AG04450 (cell line): ENCODE measurements around the gene MASTL. TPM values are rescaled to one million over a fixed set of nuclear protein-coding genes. Genes with fewer than 3 reads are reported as not detected.

Experiments
- CTCF ChIA-PET: fragments of 300-600, 350-600 bp; formaldehyde crosslinking; extraction: SDS; loops from one replicate; lab custom pipeline; 2022; ENCODE audit warnings: antibody characterized with exemption, inconsistent platforms; lab: Charles Lee
- POLR2A ChIA-PET: fragments of 350-600 bp; formaldehyde crosslinking; extraction: SDS; loops from one replicate; lab custom pipeline; 2021; ENCODE audit warnings: antibody characterized with exemption, inconsistent platforms; lab: Yijun Ruan, JAX
- DNase-seq: peaks from one replicate; pipeline ENCODE4 v3.0.0-alpha.2; 2011; ENCODE audit warnings: low read depth, low spot score
- H3K27ac ChIP-seq: one replicate; pipeline ENCODE4 v1.5.1; 2012; ENCODE audit warnings: low read depth, low read length, control low read depth
- H3K27me3 ChIP-seq: one replicate; pipeline ENCODE4 v1.6.0; 2012; ENCODE audit warnings: low read length; ENCODE audit not compliant: control insufficient read depth, insufficient read depth
- H3K4me3 ChIP-seq: 2 replicates; pipeline ENCODE4 v1.5.1; 2011; ENCODE audit warnings: mild to moderate bottlenecking, low read depth, low read length, control low read depth
- H3K9me3 ChIP-seq: 2 replicates; pipeline ENCODE4 v1.5.1; 2012; ENCODE audit warnings: low read length; ENCODE audit not compliant: control insufficient read depth, insufficient read depth
- polyA plus RNA-seq: library from polyadenylated mRNA; depleted of rRNA; stranded (reverse); fragments of >200 nt; gene quantifications from 2 replicates; pipeline ENCODE4 v1.2.3, GENCODE V29; 2011
- TF ChIP-seq, protein P1 (sequence below): IDR thresholded peaks from 2 replicates; pipeline ENCODE4 v1.5.1; 2011; ENCODE audit warnings: low read depth, low read length, control low read depth, inconsistent platforms

Gene MASTL
- polyA plus RNA-seq, 1 experiment: 4.6 TPM

DNA sequence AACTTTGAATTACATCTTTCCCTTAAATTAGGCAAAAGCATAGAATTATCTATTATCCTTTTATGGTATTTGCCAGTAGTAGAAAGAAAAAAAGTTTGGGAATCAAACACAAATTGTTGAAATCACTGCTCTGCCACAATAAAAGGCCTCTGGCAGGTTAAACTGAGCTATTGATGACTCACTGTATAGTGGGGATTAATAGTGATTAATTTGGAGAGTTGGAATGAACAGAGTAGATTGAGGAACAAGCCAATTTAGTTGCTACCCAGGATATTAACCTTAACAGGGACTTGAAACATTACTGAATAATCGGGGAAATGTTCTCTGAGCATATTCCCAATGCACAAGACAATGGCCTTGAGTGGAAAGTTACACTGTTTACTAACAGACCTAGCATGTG, 33.1 kb downstream of the MASTL start:
- Histone ChIP-seq H3K27ac (no peak overlapping the region), H3K9me3 (no peaks in the 10 kb centered on the region)

DNA sequence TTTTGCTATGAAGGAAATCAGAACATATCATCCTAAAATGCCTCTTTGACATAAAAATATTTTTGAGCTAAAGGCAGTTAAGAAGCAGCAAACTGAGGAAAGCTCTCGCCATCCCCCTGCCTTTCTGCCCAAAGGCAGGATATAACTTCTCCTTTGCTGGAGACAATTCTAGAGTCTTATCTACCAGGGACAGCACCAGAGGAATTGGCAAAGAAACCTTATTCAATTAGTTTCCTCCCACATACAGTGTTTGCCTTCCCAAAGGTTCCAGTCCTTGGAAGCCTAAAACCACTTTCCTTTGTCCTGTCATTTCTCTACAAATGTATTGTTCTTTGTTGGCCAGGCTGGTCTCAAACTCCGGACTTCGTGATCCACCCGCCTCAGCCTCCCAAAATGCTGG, 33.7 kb downstream of the MASTL start:
- H3K9me3 ChIP-seq: no peaks in the 10 kb centered on the region
- POLR2A ChIA-PET: no interaction called here
- H3K27me3 ChIP-seq: no peaks in the 10 kb centered on the region
- H3K4me3 ChIP-seq: no peak overlapping the region
- CTCF ChIA-PET: interaction anchor here (1.2 kb wide), 1 partner anchor 33 kb away, joined by 3 read pairs; no protein-coding TSS in a partner anchor
- DNase-seq: no peak
- H3K27ac ChIP-seq: no peak overlapping the region
- TF ChIP-seq, protein P1, sequence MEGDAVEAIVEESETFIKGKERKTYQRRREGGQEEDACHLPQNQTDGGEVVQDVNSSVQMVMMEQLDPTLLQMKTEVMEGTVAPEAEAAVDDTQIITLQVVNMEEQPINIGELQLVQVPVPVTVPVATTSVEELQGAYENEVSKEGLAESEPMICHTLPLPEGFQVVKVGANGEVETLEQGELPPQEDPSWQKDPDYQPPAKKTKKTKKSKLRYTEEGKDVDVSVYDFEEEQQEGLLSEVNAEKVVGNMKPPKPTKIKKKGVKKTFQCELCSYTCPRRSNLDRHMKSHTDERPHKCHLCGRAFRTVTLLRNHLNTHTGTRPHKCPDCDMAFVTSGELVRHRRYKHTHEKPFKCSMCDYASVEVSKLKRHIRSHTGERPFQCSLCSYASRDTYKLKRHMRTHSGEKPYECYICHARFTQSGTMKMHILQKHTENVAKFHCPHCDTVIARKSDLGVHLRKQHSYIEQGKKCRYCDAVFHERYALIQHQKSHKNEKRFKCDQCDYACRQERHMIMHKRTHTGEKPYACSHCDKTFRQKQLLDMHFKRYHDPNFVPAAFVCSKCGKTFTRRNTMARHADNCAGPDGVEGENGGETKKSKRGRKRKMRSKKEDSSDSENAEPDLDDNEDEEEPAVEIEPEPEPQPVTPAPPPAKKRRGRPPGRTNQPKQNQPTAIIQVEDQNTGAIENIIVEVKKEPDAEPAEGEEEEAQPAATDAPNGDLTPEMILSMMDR: no peak

More for the DNA sequence above, 33.1 kb downstream of the MASTL start:
- TF ChIP-seq, protein P1: no peak
- DNase-seq: no peak
- Histone ChIP-seq H3K4me3 (no peak overlapping the region), H3K27me3 (no peaks in the 10 kb centered on the region)
- POLR2A ChIA-PET: no interaction called here
- CTCF ChIA-PET: interaction anchor here (1.0 to 1.2 kb wide), 2 partner anchors 34 to 35 kb away, joined by 3 to 4 read pairs; no protein-coding TSS in a partner anchor

DNA sequence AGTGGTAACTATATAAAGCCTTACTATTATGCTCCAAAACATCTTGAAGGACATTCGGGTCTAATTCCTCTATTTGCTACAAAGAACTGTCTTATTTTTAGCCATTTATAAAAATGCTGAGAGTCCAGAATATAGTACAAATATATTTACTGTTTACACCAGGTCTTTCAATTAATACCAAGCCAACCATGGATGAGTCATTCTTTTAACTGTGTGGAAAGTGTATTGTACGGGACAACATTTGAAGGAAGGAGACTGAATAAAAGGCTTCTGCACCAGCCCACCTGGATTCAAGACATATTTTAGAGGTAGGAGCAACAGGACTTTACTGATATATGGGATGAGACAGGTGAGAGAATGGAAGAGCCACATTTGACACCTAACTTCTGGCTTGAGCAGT, 35.4 kb downstream of the MASTL start:
- H3K27me3 ChIP-seq: no peaks in the 10 kb centered on the region
- no peak overlapping the region for H3K27ac ChIP-seq
- DNase-seq: no peak
- no peak overlapping the region for H3K4me3 ChIP-seq
- TF ChIP-seq, protein P1: no peak
- ChIA-PET CTCF (no interaction called here), POLR2A (no interaction called here)
- no peaks in the 10 kb centered on the region for H3K9me3 ChIP-seq

DNA sequence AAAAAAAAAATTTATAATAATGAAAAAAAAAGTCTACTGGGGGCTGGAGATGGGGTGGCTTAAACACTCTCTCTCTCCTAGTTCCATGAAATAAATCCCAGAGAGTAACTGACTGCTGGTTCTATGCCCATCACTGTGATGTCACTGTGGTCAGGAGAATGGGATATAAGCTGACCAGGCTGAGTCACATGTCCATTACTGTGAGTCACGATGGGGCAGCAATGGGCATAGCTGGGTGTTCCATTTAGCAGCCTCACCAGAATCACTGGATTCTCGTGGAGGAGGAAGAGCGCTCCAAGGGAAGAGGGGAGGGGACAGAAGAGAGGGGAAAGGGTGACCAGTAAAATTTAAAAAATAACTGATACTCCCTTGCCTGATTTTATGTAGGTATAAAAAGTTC, 37.1 kb downstream of the MASTL start:
- CTCF ChIA-PET: no interaction called here

DNA sequence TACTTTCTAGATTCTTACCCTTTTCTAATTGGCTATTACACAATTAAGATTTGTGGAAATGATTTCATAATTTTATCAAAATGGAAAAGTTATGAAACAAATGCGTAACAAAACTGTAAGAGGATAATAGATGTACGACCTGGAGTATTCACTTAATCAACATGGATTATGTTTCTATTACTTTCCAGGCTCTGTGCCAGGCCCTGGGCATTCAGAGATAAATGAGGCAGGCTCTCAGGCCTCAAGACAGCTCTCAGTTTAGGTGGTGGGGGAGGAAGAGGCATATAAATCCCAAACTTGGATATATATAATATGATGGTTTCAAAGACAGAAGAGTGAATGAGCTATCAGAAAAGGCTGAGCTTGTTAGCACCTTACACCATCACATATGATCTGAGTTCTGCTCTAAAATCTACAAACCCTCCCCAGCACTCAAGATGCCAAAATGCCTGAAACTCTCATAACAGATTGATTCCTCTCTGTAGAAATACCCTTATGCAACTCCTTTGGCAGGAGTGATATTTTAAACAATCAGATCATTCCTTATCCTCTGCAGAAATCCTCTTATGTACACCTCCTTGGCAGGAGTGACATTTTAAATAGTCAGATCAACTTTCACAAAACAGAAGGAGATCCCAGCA, 42.9 kb downstream of the MASTL start:
- no peak overlapping the region for H3K4me3 ChIP-seq
- H3K9me3 ChIP-seq: no peaks in the 10 kb centered on the region
- TF ChIP-seq, protein P1: no peak
- CTCF ChIA-PET: no interaction called here
- no peaks in the 10 kb centered on the region for H3K27me3 ChIP-seq
- POLR2A ChIA-PET: no interaction called here
- DNase-seq: no peak
- no peak overlapping the region for H3K27ac ChIP-seq

More for the DNA sequence above, 37.1 kb downstream of the MASTL start:
- Histone ChIP-seq H3K27me3 (no peaks in the 10 kb centered on the region), H3K9me3 (no peaks in the 10 kb centered on the region), H3K27ac (peak overlapping the region; percentile 47), H3K4me3 (no peak overlapping the region)
- TF ChIP-seq, protein P1: no peak
- peak; percentile 63 for DNase-seq
- POLR2A ChIA-PET: interaction anchor here (0.6 kb wide), 1 partner anchor 38 kb away, joined by 6 read pairs; no protein-coding TSS in a partner anchor
